GM12875 (cell line): ENCODE results near the gene WARS2.

Source experiments
- H3K4me3 ChIP-seq: one replicate; pipeline ENCODE4 v1.5.1; 2011; ENCODE audit warnings: low read depth, low read length, control low read depth
- TF ChIP-seq, protein P1 (sequence below): IDR thresholded peaks from 2 replicates; pipeline ENCODE4 v1.5.1; 2011; ENCODE audit warnings: low read depth, mild to moderate bottlenecking, control low read depth, inconsistent platforms, low read length, moderate library complexity, borderline replicate concordance; ENCODE audit not compliant: insufficient read depth

Gene WARS2

DNA sequence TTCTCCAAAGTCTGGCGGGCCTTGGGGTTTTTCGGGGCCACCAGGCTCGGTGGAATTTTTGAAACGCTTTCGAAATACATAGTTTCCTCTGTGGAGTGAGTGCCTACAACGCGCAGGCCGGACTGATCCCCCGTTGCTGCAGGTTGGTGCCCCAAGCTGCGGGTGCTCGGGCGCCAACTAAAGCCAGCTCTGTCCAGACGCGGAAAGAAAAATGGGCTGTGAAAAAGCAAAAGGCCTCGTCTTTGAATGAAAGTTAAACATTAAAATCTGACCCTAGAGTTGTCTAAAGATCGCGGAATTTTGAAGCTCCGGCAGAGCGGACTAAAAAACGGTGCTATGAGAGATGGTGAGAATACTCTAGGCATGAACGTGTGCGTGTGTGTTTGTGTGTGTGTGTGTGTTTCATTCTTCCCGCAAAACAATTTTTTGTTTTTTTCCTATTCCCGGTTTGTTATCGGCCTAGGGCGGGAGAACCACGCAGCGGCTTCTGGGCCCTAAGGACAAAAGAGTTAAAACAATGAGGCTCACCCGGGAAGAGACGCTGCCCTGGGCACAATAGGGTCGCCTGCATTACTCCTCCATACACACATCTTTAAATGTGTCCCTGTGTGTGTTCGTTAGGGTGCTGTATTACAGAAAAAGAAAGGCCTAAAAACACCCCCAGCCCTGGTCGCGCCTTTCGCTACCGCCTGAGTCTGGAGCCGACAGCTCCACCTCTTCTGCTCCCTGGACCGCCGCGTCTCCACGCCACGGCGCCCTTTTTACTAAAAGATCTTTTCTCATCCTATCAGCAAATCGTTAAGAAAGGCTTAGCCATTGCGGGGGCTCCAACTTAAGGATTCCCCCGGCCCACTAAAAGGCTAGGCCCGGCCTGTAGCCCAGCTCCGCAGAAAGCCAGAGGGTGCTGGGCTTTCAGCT lies 155.5 kb downstream of the WARS2 start:
- TF ChIP-seq, protein P1, sequence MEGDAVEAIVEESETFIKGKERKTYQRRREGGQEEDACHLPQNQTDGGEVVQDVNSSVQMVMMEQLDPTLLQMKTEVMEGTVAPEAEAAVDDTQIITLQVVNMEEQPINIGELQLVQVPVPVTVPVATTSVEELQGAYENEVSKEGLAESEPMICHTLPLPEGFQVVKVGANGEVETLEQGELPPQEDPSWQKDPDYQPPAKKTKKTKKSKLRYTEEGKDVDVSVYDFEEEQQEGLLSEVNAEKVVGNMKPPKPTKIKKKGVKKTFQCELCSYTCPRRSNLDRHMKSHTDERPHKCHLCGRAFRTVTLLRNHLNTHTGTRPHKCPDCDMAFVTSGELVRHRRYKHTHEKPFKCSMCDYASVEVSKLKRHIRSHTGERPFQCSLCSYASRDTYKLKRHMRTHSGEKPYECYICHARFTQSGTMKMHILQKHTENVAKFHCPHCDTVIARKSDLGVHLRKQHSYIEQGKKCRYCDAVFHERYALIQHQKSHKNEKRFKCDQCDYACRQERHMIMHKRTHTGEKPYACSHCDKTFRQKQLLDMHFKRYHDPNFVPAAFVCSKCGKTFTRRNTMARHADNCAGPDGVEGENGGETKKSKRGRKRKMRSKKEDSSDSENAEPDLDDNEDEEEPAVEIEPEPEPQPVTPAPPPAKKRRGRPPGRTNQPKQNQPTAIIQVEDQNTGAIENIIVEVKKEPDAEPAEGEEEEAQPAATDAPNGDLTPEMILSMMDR = no peak
- H3K4me3 ChIP-seq = no peak overlapping the region

DNA sequence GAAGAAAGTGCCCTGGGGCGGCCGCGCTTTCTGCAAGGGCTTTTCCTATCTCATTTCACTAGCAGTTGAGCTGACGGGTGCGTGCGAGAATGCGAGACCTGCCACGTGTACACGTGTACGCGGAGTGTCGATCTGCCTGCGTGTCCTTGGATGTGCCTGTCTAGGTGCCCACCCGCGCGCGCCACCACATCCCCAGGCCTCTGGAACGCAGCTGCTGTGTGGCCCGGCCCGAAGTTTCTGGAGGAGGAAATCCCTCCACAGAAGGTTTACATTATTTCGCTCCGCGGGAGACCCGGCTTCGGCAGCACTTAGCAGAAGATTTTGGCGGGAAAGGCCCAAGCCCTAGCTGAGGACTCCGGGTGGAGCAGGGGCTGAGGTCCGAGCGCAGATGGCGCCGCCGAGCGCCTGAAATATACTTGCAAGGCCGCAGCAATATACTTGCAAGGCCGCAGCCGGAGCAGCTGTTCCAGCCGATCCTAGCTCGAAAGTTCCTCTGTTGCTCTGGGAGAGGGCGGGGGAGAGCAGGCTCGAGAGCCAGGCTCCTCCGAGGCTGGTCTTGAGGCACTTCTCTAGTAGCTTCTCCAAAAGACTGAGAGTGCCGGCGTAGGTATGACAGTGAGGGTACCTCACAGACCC lies 156.2 kb downstream of the WARS2 start:
- TF ChIP-seq, protein P1 = no peak
- H3K4me3 ChIP-seq = no peak overlapping the region

DNA sequence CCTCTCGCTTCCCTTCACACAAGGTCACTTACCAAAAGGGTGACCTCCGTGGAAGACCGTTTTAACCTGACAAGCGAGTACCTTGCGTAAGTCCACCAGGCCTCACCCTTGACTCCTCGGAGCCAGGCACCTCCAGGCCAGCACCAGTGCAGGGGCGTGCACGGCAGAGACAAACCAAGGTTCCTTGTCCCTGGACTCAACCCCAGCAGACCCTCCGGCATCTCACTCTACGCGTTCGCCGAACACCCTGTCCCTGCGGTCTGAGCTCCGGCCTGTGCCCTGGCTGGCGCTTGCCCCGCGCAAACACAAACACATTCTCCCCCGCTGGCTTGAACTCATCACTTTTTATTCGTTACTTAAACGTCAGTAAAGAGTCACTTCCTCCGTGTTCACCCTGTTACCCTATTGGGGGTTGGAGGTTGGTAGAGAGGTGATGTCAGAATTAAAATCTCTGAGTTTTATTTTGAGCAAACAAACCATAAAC lies 156.9 kb downstream of the WARS2 start:
- TF ChIP-seq, protein P1 = no peak
- no peak overlapping the region for H3K4me3 ChIP-seq

- TF ChIP-seq, protein P1 = no peak
Observed at GRCh38 chr1:118982821-118983557, 157.5 kb downstream of the WARS2 start.

GRCh38 chr1:118982266-118982665 lies 158.2 kb downstream of the WARS2 start:
- TF ChIP-seq, protein P1 = no peak
- H3K4me3 ChIP-seq = no peak overlapping the region

More at GRCh38 chr1:118982821-118983557, 157.5 kb downstream of the WARS2 start:
- no peak overlapping the region for H3K4me3 ChIP-seq

- no peak overlapping the region for H3K4me3 ChIP-seq
- TF ChIP-seq, protein P1 = no peak
Observed at GRCh38 chr1:118981436-118981835, 159.0 kb downstream of the WARS2 start.
